Skin of body (tissue), 2 donors: Measurements from ENCODE around the gene CAMK2A. TPM values are rescaled to one million over a fixed set of nuclear protein-coding genes. Genes with fewer than 3 reads are reported as not detected.

Experiments used
- DNase-seq: peaks from one replicate; lab custom pipeline; 2025; lab: John Stamatoyannopoulos, UW
- total RNA-seq: library from RNA; depleted of rRNA; stranded (reverse); fragments of >200 nt; gene quantifications from one replicate; pipeline ENCODE4 v1.2.3, GENCODE V29; 2014

CAMK2A gene
- total RNA-seq, 1 donor from 2014 or later = 4.0 TPM

DNA sequence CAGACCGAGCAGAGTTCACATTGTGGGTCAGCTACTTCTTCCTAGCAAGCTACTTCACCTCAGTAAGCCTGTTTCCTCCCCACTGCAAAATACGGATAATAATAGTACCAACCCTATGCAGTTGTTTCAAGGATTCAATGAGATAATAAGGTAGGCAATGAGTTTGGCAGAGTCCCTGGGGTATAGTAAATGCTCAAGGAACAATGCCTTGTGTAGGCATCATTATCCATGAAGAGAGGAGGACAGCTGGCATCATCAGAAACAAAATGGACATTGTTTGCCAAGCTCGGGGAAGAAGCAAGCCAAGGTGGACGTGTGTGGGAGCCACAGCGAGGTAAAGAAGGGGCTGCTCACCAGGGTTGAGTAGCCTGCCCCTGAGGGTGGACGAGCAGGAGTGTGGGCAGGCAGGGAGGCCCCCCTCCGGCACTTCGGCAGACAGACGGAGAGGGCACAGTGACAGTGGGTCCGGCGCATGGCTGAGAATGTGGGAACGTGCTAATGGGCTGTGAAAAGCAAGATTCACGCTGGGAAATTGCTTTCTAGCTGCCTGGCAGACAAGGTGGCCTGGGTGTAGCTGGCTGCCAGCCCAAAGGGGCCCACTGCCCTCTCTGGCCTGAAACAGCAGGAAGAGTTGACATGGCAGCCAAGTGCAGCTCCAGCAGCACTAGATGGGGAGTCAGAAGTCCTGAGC, 10.1 kb downstream of the CAMK2A start:
- DNase-seq = no peak

DNA sequence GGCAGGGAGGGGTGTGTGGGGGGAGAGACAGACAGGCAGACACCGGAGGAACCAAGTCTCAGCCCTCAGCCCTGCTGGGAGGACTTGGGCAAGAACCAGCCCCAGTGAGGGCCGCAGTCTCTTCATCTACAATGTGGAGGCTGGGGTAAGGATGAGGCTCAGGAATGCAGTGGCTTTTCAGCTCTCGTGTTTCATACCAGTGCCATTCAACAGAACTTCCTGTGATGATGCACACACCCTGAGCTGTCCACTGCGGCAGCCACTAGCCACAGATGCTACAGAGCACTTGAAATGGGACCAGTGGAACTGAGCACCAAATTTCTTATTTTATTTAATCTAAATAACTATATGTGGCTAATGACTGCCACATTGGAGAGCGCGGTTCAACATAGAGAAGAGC, 10.7 kb downstream of the CAMK2A start:
- no peak for DNase-seq

DNA sequence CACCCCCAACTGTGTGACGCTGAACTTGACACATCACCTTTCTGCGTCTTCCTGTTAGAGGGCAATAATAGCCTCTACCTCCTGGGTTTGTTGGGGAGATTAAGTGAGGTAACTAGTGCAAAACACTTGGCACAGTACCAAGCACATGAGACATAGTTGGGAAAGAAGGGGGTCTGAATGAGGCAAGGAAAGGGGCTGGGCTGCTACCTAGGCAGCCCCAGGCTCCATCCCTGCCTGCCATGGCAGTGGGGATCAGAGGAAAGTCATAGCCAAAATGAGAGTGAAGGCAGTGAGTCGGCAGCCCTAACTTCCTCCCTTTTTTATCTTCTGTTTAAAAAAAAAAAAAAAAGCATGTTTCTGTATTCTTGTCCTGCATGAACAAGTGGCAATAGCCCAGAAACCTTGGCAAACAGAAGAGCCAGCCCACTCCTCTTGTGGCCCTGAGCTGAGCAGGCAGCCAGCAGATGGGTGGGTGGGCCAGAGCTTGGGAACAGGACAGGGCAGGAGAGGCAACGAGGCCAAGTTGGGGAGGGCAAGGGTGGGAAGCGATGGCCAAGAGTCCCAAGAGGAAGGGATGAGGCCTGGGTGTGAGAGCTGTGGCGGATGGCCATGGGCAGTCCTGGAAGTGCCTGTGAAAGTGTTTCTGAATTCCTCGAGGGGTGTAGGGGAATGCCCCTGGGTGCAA, 11.4 kb downstream of the CAMK2A start:
- no peak for DNase-seq

DNA sequence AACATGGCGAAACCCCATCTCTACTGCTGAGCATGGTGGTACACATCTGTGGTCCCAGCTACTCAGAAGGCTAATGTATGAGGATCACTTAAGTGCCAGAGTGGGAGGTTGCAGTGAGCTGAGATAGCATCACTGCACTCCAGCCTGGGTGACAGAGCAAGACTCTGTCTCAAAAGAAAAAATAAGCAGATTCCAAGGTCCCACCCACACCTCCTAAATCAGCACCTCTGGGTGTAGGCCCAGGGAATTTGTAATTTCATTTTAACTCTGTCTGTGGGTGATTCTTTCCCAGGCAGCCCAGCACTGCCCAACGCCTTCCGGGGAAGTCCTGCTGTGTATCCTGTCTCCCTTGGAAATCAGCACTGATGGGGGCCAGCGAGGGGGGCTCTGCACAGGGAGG, 12.5 kb downstream of the CAMK2A start:
- no peak for DNase-seq

DNA sequence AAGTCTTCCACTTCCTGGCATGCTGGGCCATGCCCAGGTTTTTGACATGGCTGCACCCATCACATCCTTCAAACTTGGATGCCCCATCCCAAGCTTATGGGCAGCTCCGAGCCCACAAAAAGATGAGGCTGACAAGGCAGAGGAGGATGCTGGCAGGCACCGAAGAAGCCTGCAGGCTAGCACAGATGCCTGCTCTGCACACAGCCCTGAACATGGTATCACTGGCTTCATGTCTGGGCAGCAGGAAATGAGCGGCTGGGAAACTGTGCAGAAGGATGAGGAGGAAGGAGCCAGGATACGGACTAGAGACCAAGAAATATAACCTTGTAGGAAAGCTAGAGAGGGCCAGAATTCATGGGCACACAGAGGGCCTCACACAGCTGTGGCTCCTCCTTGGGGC, 14.8 kb downstream of the CAMK2A start:
- no peak for DNase-seq

DNA sequence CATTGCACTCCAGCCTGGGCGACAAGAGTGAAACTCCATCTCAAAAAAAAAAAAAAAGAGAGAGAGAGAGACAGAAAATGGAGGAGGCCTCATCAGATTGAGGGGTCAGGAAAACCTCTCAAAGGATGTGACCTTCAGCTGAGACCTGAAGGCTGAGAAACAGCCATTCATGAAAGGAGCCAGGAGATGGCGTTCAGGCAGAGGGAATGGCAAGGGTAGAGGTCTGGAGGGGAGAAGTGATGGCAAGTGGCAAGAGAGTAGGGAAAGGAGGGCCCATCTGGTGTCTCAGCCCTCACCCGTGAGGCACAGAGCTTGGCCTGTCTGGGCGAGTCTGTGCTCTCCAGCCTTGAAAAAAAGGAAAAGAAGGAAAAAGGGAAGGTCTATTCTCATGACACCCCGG, 17.0 kb downstream of the CAMK2A start:
- no peak for DNase-seq

DNA sequence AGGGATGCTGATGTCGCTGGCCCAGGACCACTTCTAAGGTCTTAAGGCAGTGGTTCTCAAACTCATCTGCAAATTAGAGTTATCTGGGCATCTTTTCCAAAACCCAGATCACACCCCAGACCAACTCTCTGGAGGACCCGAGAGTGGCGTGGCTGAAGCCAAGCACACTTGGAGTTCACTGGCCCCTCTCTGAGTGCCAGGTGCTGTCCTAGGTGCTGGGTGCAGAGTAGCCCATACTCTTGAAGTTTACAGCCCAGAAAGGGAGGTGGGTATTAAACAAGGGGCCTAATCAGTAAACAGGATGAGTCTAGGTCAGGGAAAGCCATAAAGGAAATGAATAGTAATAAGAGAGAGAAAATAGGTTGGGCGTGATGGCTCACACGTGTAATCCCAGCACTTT, 17.6 kb downstream of the CAMK2A start:
- DNase-seq = no peak

DNA sequence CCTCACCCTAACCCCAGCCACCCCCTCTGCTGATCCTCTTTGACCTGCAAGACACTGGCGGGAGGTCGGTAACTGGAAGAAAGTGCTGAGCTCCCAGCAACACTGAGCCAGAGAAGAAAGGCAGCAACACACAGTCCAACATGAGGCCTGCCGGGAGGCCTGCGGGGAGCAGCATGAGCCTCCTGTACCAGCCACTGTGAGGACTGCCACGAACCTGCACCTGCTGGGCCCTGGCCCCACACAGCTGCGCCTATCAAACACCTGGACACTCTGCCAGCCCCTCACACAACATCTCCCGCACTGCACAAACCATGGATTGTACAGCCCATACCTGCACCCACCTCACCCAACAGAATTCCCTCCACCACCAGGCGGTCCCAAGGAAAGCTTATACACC, 18.3 kb downstream of the CAMK2A start:
- no peak for DNase-seq

DNA sequence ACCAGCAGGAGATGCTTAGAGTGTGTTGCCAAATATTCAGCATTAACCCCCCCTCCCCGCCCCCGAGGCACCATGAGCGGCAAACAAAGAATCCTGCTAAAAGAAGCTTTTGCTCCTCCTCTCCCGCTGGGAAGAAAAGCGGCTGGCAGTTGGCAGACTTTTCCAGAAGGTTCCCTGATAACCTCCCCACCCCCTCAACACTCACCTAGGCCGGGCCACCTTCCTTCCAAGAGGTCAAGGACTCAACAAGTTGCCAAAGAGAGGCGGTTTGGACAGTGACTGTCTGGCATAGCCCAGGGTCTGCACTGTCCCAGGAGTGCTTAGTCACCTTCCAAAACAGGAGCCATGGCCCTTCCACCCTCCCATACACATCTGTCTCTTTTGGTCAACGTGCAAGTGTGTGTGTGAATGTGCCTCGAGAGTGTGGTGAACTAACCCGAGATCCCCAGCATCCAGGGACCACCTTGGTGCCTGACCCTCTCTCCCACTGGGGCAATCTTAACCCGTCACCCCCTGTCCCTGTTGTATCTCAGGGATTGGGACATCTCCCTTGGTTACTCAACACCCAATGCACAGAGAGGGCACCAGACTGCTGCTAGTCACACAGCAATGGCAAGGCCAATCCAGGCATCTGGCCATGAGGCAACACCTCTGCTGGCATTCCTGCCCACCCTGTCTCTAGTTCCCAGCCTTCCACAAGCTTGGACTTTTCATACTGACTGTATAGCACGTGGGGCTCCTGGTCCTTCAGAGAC, 18.9 kb downstream of the CAMK2A start:
- no peak for DNase-seq

DNA sequence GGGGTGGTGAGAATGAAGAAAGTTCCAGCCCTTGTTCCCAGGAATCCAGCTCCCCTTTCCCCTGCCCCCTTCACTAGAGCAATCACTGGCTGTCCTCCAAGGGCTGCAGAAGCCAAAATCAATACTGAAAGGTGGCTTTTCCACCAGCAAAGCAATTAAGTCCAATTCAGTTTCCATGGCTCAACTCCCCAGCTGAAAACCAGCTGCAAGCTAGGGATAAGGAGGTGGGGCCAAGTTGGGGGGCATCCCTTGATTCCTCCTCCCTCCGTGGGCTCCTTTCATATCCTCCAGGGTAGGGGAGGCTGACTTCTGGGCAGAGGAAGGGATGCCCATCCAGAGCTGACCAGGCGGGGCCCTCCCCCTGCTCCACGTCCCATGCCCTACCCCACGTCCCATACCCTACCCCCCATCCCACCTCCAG, 22.7 kb downstream of the CAMK2A start:
- DNase-seq = no peak

DNA sequence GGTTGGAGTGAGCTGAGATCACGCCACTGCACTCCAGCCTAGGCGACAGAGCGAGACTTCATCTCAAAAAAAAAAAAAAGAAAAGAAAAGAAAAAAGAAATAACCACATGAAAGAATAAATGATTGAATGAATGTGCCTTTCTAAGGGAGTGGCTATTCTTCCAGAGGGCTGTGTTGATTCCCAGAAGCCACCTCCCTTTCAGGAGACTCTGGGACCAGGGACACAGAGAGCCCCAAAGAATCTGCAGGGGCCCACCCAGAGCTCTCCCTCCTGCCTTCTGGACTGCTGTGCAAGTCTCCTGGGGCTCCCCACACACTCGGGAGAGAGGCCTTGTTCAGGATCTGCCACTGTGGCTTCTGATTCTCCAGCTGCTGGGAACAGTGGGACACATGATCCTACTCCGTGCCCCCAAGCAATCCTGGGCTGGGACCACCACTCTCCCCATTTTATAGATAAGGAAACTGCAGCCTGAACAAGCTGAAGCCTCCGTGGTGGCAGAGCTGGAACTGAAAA, 23.6 kb downstream of the CAMK2A start:
- no peak for DNase-seq

DNA sequence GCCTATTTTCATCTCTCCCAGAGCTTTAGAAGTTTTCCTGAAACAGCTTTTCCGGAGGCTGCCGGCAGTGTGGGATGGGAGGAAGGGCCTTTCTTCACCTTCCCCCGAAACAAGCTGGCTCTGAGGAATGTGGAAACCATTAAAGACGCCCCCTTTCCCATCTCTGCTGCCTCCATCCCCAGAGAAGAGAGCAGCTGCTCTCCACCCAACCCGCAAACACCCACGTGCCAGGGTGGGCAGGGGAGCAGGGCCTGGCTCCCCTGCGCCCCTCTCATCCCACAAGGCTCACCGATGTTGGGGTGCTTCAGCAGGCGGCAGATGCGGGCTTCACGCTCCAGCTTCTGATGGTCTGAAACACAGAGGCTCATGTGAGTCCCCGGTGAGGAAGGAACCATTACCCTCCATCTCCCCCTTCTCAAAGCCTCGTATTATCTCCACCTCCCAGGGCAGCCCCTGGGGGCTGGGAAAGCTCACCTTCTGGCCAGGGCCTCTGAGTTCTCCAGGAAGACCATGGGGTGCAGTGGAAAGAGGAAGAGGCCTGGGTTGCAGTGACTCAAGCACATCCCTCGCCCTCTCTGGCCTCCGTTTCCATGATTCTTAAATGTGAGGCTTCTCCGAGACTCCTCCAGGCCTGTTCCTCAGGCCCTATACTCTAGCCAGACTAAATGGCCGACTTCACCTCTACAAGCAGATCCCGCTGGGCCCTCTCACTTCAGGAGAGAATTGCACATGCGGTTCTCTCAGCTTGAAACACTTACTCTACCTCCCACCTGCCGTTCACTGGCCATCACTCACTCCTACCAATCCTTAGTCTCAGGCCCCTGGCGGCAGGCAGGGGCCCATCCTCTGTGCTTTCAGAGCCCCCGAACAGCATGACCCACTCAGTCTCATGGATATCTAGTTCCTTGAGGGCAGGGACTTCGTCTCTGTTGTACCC, 24.6 kb downstream of the CAMK2A start:
- no peak for DNase-seq

DNA sequence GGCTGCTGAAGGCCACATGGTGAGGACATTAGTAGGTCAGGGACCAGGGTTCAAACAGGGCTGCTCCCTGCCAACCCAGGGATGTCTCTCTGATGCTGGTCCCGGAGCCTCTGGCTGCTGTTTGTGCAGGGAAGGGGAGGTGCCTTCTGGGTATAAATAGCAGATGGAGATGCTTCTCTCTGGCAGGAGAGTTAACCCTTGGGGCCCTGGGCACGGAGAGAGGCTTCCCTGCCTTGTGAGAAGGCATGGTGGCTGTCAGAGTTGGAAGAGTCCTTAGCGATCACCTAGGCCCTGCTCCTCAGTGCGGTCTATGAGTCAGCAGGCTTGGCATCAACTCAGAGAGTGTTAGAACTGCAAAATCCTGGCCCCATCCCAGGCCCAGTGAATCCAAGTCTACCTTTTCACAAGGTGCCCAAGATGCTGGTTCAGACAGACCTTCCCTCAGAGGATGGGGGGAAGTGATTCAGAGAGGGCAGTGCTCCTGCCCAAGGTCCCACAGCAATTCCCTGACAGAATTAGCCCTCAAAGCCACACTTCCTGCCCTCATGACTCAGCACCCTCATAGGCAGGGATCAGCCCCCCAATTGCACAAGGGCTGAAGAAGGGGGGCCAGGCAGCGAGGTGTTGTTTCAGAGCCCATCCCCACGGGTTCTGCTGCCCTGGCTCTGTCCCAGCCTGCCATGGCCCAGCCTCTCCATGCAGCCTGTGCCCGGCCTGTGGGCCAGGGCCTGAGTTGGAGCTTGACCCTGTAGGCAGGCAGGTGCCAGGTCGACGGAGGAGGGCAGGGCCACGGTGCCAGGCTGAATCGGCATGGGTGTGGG, 25.6 kb downstream of the CAMK2A start:
- no peak for DNase-seq

DNA sequence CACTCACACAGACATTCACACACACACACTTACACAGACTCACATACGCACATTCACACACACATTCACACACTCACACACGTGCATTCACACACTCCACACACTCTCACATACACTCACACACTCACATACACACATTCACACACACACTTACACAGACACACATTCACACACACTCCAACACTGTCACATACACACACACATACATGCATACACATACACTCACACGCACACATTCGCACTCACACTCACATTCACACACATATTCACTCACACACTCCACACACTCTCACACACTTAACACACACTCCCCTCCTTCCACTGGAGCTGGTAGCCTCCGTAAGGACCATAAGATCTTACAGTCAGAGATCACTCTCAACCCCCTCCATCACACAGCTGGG, 26.2 kb downstream of the CAMK2A start:
- no peak for DNase-seq

DNA sequence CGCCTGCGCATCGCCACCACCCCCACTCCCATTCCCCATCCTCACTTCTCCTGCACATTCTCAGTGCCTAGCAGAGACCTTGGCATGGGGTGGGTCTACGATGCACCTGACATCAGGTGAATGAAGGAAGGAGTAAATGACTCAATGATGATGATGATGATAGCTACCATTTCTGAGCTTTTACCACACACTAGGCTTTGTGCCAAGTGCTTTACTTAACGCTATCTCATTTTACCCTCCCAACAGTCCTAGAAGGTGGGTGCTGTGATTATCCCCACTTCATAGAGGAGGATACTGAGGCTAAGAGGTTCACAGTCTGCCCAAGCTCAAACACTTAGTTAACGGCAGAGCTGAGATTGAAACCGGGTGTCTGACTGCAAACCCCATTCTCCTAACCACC, 27.1 kb downstream of the CAMK2A start:
- no peak for DNase-seq

DNA sequence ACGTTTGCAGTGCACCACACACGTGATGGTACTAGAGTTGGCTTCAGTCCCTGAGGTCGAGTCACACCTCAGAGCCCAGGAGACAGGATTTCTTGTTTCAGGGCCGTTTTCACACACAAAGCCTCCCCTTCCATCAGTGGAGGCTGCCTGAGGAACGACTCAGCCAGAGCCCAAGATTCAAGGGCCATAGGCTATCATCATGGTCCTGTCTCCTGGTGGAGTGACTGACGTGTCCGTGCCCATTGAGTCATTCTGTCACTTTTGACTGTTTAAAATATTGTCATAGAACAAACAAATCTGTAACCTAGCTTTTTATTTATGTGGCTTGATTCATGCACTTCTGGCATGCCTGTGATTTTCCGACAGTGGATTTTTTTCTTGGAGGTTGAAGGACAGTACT, 28.3 kb downstream of the CAMK2A start:
- DNase-seq = no peak

DNA sequence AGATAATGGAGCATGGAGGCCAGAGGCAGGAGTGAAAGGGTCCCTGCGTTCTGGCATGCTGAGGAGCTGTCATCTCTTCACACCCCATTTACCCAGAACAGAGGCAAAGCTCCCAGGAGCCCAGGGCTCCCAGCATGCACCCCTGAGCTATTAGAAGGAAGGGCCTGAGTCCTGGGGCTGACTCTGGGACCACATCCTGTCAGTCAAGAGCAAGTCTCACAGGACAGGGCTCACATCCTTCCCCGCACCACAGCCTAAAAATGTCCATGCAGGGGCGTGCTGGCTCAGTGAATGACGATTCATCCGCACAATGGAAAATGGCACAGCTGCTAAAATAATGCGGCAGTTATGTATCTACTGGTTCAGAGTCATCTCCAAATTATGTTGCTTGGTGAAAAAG, 31.4 kb downstream of the CAMK2A start:
- no peak for DNase-seq

DNA sequence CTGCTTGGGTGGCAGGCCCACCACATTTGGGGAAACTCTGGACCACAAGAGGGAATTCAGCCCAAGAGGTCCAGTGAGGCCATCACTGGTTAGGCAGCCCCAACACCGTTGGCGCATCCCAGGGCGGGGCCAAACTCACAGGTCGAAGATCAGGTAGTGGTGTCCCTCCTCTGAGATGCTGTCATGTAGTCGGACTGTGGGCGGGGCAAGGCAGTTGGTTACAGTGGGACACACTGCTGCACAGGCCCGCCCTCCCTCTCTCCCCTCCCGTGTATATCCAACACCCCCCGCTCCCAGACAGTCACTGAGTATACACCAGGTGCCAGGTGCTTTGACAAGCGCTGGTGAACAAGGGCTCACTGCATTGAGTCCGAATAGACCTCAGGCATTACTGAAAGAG, 32.1 kb downstream of the CAMK2A start:
- DNase-seq = no peak

DNA sequence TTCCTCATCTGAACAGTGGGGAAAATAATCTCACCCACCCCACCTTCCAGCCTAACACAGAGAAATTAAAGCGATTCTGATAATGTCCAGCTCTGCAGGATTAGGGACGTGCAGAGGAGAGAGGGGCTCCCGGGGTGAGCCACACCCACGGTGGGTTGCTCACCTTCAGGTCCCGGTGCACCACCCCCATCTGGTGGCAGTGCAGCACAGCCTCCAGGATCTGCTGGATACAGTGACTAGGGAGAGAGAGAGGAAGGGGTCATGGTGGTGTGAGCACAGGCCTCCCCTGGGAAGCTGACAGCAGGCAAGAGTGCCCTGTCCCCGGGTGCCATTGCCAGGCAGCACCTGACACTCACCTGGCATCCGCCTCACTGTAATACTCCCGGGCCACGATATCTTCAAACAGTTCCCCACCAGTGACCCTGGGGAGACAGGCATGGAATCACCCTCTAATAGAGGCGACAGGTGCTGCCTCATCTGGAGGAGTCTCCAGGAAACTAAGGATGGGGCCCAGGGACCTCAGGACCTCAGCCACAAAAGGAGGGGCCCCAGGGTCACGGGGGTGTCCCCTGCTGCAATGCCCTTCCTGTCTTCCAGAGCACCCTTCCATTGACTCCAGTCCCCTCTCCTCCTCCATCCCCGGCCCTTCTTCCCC, 33.0 kb downstream of the CAMK2A start:
- no peak for DNase-seq
